HepG2 (cell line): ENCODE data around the gene GPRASP2. TPM values are rescaled to one million over a fixed set of nuclear protein-coding genes. Genes with fewer than 3 reads are reported as not detected.

ENCODE experiments used
- AGO2 ChIP-seq: fragments of 200-400 bp; formaldehyde crosslinking; optimal IDR thresholded peaks from 2 replicates; pipeline ENCODE3; 2017; ENCODE audit warnings: mild to moderate bottlenecking, low read depth, low read length, moderate library complexity
- RAD51 ChIP-seq: fragments of 450-650 bp; IDR thresholded peaks from 2 replicates; pipeline ENCODE4 v1.6.1; 2016; ENCODE audit warnings: borderline replicate concordance
- ZC3H13 ChIP-seq: sonication (generic); formaldehyde crosslinking; IDR thresholded peaks from 2 replicates; pipeline ENCODE4 v1.8.1; 2023; ENCODE audit warnings: mild to moderate bottlenecking, missing genetic modification reagents, moderate library complexity
- ZKSCAN1 ChIP-seq: fragments of 150-350 bp; IDR thresholded peaks from 2 replicates; pipeline ENCODE4 v1.6.1; 2014; ENCODE audit warnings: low read length
- polyA plus RNA-seq, 8 experiments: library from polyadenylated mRNA; depleted of rRNA in 3 of 8; stranded (reverse) in 7 of 8; unstranded in 1 of 8; fragments of >200 nt; fragmentation: Illumina TruSeq in 4 of 8; extraction: Trizol in 4 of 8; gene quantifications; 2 replicates each; pipeline versions ENCODE4 v1.2.1 to v1.2.3, GENCODE V29; 2011 to 2016; ENCODE audit warnings: low read depth in 4 of 8, missing spikeins in 1 of 8, mixed read lengths in 1 of 8; ENCODE audit not compliant: insufficient read depth in 1 of 8
- total RNA-seq, 5 experiments: library from RNA; depleted of rRNA; stranded (reverse); fragments of >200 nt; fragmentation: Illumina TruSeq; extraction: Trizol; gene quantifications; 2 replicates each; pipeline ENCODE4 v1.2.3, GENCODE V29; 2016; ENCODE audit warnings: low read depth in 1 of 5
- TF ChIP-seq, protein P1 (sequence below), 2 experiments: fragments of 450-650 bp in 1 of 2; sonication (generic) in 1 of 2; formaldehyde crosslinking; IDR thresholded peaks; 2 replicates each; pipeline versions ENCODE4 v1.5.0 to v1.8.0; 2020 to 2022; ENCODE audit warnings: mild to moderate bottlenecking in 1 of 2, missing genetic modification reagents in 1 of 2
- TF ChIP-seq, protein P2 (sequence below), 2 experiments: sonication (generic) in 1 of 2; formaldehyde crosslinking in 1 of 2; IDR thresholded peaks; 2 replicates each; pipeline versions ENCODE4 v1.5.1 to v1.6.1; 2011 to 2020; ENCODE audit warnings: borderline replicate concordance in 1 of 2, low read depth in 1 of 2, low read length in 1 of 2, mild to moderate bottlenecking in 1 of 2, missing genetic modification reagents in 1 of 2, moderate library complexity in 1 of 2
- TF ChIP-seq, protein P3 (sequence below): sonication (generic); formaldehyde crosslinking; IDR thresholded peaks from 2 replicates; pipeline ENCODE4 v1.5.0; 2020; ENCODE audit warnings: mild to moderate bottlenecking, missing genetic modification reagents
- TF ChIP-seq, protein P4 (sequence below): fragments of 450-650 bp; IDR thresholded peaks from 2 replicates; pipeline ENCODE4 v1.6.1; 2017; ENCODE audit warnings: mild to moderate bottlenecking
- TF ChIP-seq, protein P5 (sequence below): IDR thresholded peaks from 2 replicates; pipeline ENCODE4 v1.6.1; 2016
- TF ChIP-seq, protein P6 (sequence below): sonication (generic); formaldehyde crosslinking; IDR thresholded peaks from 2 replicates; pipeline ENCODE4 v1.4.0; 2020; ENCODE audit warnings: missing genetic modification reagents
- TF ChIP-seq, protein P7 (sequence below): IDR thresholded peaks from 2 replicates; pipeline ENCODE4 v1.6.1; 2016; ENCODE audit warnings: missing biosample characterization, missing genetic modification reagents, low read depth

Gene GPRASP2
- total and polyA plus RNA-seq, 2 of the 13 experiments (the other 11 are each of a cell fraction or from before 2014, with no cell fraction given), result 0.55 to 1.3 TPM

DNA sequence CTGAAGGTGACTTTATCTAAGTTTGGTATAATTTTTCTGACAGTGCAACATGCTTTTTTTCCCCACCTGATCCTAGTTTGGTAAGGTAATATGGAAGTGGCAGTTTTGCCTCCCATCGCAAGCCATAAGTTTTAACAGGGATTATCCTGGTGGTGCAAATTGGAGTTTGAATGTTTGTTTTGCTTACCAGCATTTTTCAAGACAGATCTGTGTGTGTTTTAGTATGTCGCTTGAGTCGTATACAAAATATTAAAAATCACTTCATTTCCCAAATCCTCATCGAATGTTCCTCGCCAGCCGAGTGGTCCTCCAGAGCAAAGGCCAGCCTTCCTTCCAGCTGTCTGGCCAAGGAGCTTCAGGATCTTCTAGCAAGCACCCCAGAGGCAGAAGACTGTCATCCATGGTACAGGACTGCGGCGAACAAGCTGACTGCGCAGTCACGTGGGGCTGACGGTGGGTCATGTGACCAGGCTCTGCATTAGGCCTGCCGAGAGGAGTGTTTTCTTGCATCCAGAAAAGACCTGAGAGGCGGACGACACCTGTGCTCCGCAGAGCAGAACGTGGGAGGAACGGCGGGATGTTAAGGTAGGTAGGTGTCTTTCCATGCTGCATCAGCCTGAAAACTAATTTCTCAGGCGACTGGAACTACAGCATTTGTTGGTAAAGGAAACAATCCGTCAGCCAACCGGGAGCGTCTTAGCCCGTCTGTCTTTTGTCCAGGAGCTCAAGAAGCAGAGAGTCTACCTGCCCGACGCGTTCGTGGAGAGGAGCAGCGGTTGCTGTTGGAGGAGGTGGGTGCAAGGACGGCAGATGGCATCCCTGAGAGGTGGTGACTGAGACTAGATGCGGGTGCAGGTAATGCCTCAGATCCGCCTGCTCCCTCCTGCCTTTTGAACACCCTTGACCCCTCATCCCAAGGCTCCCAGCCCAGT lies 8.3 kb downstream of the GPRASP2 start, which contains the start of gene GPRASP3 (continued):
- TF ChIP-seq, protein P1, sequence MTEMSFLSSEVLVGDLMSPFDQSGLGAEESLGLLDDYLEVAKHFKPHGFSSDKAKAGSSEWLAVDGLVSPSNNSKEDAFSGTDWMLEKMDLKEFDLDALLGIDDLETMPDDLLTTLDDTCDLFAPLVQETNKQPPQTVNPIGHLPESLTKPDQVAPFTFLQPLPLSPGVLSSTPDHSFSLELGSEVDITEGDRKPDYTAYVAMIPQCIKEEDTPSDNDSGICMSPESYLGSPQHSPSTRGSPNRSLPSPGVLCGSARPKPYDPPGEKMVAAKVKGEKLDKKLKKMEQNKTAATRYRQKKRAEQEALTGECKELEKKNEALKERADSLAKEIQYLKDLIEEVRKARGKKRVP (CRISPR knock-in tag; IDR thresholded peaks at IDR 0.05), result no peak
- TF ChIP-seq, protein P2, sequence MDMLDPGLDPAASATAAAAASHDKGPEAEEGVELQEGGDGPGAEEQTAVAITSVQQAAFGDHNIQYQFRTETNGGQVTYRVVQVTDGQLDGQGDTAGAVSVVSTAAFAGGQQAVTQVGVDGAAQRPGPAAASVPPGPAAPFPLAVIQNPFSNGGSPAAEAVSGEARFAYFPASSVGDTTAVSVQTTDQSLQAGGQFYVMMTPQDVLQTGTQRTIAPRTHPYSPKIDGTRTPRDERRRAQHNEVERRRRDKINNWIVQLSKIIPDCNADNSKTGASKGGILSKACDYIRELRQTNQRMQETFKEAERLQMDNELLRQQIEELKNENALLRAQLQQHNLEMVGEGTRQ (IDR thresholded peaks at IDR 0.05; ENCODE audit: low read depth, low read length), result peak; percentile 73
- TF ChIP-seq, protein P2 (CRISPR knock-in tag; IDR thresholded peaks at IDR 0.05; ENCODE audit: borderline replicate concordance), result peak; percentile 30; the same call in 1 of the 2 replicates
- TF ChIP-seq, protein P3, sequence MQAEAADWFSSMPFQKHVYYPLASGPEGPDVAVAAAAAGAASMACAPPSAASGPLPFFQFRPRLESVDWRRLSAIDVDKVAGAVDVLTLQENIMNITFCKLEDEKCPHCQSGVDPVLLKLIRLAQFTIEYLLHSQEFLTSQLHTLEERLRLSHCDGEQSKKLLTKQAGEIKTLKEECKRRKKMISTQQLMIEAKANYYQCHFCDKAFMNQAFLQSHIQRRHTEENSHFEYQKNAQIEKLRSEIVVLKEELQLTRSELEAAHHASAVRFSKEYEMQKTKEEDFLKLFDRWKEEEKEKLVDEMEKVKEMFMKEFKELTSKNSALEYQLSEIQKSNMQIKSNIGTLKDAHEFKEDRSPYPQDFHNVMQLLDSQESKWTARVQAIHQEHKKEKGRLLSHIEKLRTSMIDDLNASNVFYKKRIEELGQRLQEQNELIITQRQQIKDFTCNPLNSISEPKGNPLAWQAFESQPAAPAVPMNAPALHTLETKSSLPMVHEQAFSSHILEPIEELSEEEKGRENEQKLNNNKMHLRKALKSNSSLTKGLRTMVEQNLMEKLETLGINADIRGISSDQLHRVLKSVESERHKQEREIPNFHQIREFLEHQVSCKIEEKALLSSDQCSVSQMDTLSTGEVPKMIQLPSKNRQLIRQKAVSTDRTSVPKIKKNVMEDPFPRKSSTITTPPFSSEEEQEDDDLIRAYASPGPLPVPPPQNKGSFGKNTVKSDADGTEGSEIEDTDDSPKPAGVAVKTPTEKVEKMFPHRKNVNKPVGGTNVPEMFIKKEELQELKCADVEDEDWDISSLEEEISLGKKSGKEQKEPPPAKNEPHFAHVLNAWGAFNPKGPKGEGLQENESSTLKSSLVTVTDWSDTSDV (CRISPR knock-in tag), result no peak
- TF ChIP-seq RAD51, result peak; percentile 56; the same call in 1 of the 2 replicates
- TF ChIP-seq, protein P4, sequence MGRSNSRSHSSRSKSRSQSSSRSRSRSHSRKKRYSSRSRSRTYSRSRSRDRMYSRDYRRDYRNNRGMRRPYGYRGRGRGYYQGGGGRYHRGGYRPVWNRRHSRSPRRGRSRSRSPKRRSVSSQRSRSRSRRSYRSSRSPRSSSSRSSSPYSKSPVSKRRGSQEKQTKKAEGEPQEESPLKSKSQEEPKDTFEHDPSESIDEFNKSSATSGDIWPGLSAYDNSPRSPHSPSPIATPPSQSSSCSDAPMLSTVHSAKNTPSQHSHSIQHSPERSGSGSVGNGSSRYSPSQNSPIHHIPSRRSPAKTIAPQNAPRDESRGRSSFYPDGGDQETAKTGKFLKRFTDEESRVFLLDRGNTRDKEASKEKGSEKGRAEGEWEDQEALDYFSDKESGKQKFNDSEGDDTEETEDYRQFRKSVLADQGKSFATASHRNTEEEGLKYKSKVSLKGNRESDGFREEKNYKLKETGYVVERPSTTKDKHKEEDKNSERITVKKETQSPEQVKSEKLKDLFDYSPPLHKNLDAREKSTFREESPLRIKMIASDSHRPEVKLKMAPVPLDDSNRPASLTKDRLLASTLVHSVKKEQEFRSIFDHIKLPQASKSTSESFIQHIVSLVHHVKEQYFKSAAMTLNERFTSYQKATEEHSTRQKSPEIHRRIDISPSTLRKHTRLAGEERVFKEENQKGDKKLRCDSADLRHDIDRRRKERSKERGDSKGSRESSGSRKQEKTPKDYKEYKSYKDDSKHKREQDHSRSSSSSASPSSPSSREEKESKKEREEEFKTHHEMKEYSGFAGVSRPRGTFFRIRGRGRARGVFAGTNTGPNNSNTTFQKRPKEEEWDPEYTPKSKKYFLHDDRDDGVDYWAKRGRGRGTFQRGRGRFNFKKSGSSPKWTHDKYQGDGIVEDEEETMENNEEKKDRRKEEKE, result no peak
- TF ChIP-seq, protein P5, sequence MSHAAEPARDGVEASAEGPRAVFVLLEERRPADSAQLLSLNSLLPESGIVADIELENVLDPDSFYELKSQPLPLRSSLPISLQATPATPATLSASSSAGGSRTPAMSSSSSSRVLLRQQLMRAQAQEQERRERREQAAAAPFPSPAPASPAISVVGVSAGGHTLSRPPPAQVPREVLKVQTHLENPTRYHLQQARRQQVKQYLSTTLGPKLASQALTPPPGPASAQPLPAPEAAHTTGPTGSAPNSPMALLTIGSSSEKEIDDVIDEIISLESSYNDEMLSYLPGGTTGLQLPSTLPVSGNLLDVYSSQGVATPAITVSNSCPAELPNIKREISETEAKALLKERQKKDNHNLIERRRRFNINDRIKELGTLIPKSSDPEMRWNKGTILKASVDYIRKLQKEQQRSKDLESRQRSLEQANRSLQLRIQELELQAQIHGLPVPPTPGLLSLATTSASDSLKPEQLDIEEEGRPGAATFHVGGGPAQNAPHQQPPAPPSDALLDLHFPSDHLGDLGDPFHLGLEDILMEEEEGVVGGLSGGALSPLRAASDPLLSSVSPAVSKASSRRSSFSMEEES (CRISPR knock-in tag), result no peak
- no peak for TF ChIP-seq ZC3H13 (CRISPR knock-in tag)
- no peak for TF ChIP-seq AGO2
- no peak for TF ChIP-seq ZKSCAN1
- TF ChIP-seq, protein P6, sequence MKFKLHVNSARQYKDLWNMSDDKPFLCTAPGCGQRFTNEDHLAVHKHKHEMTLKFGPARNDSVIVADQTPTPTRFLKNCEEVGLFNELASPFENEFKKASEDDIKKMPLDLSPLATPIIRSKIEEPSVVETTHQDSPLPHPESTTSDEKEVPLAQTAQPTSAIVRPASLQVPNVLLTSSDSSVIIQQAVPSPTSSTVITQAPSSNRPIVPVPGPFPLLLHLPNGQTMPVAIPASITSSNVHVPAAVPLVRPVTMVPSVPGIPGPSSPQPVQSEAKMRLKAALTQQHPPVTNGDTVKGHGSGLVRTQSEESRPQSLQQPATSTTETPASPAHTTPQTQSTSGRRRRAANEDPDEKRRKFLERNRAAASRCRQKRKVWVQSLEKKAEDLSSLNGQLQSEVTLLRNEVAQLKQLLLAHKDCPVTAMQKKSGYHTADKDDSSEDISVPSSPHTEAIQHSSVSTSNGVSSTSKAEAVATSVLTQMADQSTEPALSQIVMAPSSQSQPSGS (CRISPR knock-in tag), result no peak
- TF ChIP-seq, protein P7, sequence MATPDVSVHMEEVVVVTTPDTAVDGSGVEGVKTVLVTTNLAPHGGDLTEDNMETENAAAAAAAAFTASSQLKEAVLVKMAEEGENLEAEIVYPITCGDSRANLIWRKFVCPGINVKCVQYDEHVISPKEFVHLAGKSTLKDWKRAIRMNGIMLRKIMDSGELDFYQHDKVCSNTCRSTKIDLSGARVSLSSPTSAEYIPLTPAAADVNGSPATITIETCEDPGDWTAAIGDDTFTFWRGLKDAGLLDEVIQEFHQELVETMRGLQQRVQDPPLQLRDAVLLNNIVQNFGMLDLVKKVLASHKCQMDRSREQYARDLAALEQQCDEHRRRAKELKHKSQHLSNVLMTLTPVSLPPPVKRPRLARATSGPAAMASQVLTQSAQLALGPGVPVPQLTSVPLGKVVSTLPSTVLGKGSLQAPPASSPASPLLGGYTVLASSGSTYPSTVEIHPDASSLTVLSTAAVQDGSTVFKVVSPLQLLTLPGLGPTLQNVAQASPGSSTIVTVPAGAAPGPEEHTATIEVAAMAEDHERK (CRISPR knock-in tag), result no peak
